H9 (cell line): ENCODE measurements around the gene IMMP1L. TPM values are rescaled to one million over a fixed set of nuclear protein-coding genes. Genes with fewer than 3 reads are reported as not detected.

ENCODE experiments used
- DNase-seq: peaks from one replicate; pipeline ENCODE4 v3.0.0-alpha.2; 2017
- H2AFZ ChIP-seq: one replicate; pipeline ENCODE4 v1.6.1; 2013; ENCODE audit warnings: mild to moderate bottlenecking, low read length, control low read depth, moderate library complexity
- H2AK5ac ChIP-seq: 2 replicates; pipeline ENCODE4 v1.6.1; 2013; ENCODE audit warnings: low read length, control low read depth, mixed read lengths; ENCODE audit not compliant: insufficient read length
- H2BK120ac ChIP-seq: one replicate; pipeline ENCODE4 v1.6.1; 2013; ENCODE audit warnings: low read depth, mild to moderate bottlenecking, low read length, control low read depth, inconsistent platforms; ENCODE audit not compliant: poor library complexity, severe bottlenecking
- H2BK12ac ChIP-seq: 2 replicates; pipeline ENCODE4 v1.6.1; 2013; ENCODE audit warnings: low read length, control low read depth, mixed read lengths, low read depth; ENCODE audit not compliant: insufficient read length
- H2BK15ac ChIP-seq: 2 replicates; pipeline ENCODE4 v1.6.1; 2013; ENCODE audit warnings: low read depth, low read length, control low read depth
- H2BK20ac ChIP-seq: one replicate; pipeline ENCODE4 v1.6.1; 2013; ENCODE audit warnings: low read depth, mild to moderate bottlenecking, low read length, control low read depth, inconsistent platforms; ENCODE audit not compliant: poor library complexity, severe bottlenecking
- H2BK5ac ChIP-seq: 2 replicates; pipeline ENCODE4 v1.6.1; 2013; ENCODE audit warnings: low read length, control low read depth, mixed read lengths; ENCODE audit not compliant: insufficient read length
- H3K14ac ChIP-seq: 2 replicates; pipeline ENCODE4 v1.6.1; 2013; ENCODE audit warnings: low read length, control low read depth; ENCODE audit not compliant: insufficient read depth
- H3K18ac ChIP-seq: 2 replicates; pipeline ENCODE4 v1.6.1; 2013; ENCODE audit warnings: low read depth, mild to moderate bottlenecking, mixed read lengths, low read length, control low read depth; ENCODE audit not compliant: insufficient read length
- H3K23ac ChIP-seq: 2 replicates; pipeline ENCODE4 v1.6.1; 2013; ENCODE audit warnings: low read length, control low read depth, mixed read lengths, low read depth; ENCODE audit not compliant: insufficient read length
- H3K23me2 ChIP-seq: 2 replicates; pipeline ENCODE4 v1.6.1; 2013; ENCODE audit warnings: low read depth, mild to moderate bottlenecking, mixed read lengths, low read length, control low read depth; ENCODE audit not compliant: insufficient read length, poor library complexity, severe bottlenecking
- H3K27ac ChIP-seq: 2 replicates; pipeline ENCODE4 v1.5.1; 2013; ENCODE audit warnings: low read length, control low read depth, mixed read lengths, low read depth; ENCODE audit not compliant: insufficient read length
- H3K27me3 ChIP-seq: 2 replicates; pipeline ENCODE4 v1.6.1; 2013; ENCODE audit warnings: low read length, control low read depth, inconsistent platforms; ENCODE audit not compliant: insufficient read depth
- H3K4ac ChIP-seq: 2 replicates; pipeline ENCODE4 v1.6.1; 2013; ENCODE audit warnings: low read depth, mild to moderate bottlenecking, control low read depth, inconsistent platforms, low read length, moderate library complexity
- H3K4me1 ChIP-seq: 2 replicates; pipeline ENCODE4 v1.6.1; 2013; ENCODE audit warnings: low read length, control low read depth, inconsistent platforms; ENCODE audit not compliant: insufficient read depth
- H3K4me2 ChIP-seq: 2 replicates; pipeline ENCODE4 v1.6.1; 2013; ENCODE audit warnings: low read length, control low read depth, mixed read lengths; ENCODE audit not compliant: insufficient read length, insufficient read depth
- H3K56ac ChIP-seq: 2 replicates; pipeline ENCODE4 v1.6.1; 2013; ENCODE audit warnings: low read depth, mild to moderate bottlenecking, mixed read lengths, low read length, control low read depth; ENCODE audit not compliant: insufficient read length
- H3K79me1 ChIP-seq: 2 replicates; pipeline ENCODE4 v1.6.1; 2013; ENCODE audit warnings: low read depth, mild to moderate bottlenecking, moderate library complexity, low read length, control low read depth, inconsistent platforms; ENCODE audit not compliant: insufficient read depth, poor library complexity, severe bottlenecking
- H3K79me2 ChIP-seq: 2 replicates; pipeline ENCODE4 v1.6.1; 2013; ENCODE audit warnings: low read length, control low read depth, inconsistent platforms; ENCODE audit not compliant: insufficient read depth
- H3K9ac ChIP-seq: 2 replicates; pipeline ENCODE4 v1.6.1; 2013; ENCODE audit warnings: low read length, control low read depth, mixed read lengths; ENCODE audit not compliant: insufficient read length; ENCODE audit errors: extremely low read depth
- H3K9me3 ChIP-seq: one replicate; pipeline ENCODE4 v1.6.1; 2013; ENCODE audit warnings: low read depth, low read length, inconsistent platforms; ENCODE audit not compliant: control insufficient read depth
- H3T11ph ChIP-seq: one replicate; pipeline ENCODE4 v1.6.1; 2013; ENCODE audit warnings: mild to moderate bottlenecking, low read length, control low read depth, inconsistent platforms
- H4K20me1 ChIP-seq: one replicate; pipeline ENCODE4 v1.6.1; 2013; ENCODE audit not compliant: control insufficient read depth, insufficient read length, insufficient read depth
- H4K5ac ChIP-seq: 2 replicates; pipeline ENCODE4 v1.6.1; 2013; ENCODE audit warnings: low read depth, mild to moderate bottlenecking, mixed read lengths, low read length, control low read depth; ENCODE audit not compliant: insufficient read length
- H4K8ac ChIP-seq: replicated peaks from 2 replicates; pipeline ENCODE4 v1.6.1; 2013; ENCODE audit warnings: low read length, control low read depth, mixed read lengths, low read depth; ENCODE audit not compliant: insufficient read length
- H4K91ac ChIP-seq: 2 replicates; pipeline ENCODE4 v1.6.1; 2013; ENCODE audit warnings: low read depth, mild to moderate bottlenecking, moderate library complexity, mixed read lengths, low read length, control low read depth; ENCODE audit not compliant: insufficient read length
- H3K27ac Mint-ChIP-seq, 3 experiments: 2 replicates in 2 of 3; 3 replicates in 1 of 3; pipeline ENCODE4 v1.8.0; 2020 to 2021; ENCODE audit warnings: mixed read lengths in 3 of 3, mild to moderate bottlenecking in 1 of 3, moderate library complexity in 1 of 3
- H3K27me3 Mint-ChIP-seq: 2 replicates; pipeline ENCODE4 v1.8.0; 2021; ENCODE audit warnings: low read depth, mild to moderate bottlenecking, moderate library complexity, mixed read lengths
- H3K36me3 Mint-ChIP-seq, 3 experiments: 2 replicates in 2 of 3; 3 replicates in 1 of 3; pipeline ENCODE4 v1.8.0; 2020 to 2021; ENCODE audit warnings: low read depth in 3 of 3, mixed read lengths in 3 of 3; ENCODE audit not compliant: insufficient read depth in 1 of 3
- H3K4me1 Mint-ChIP-seq, 2 experiments: 2 replicates each; pipeline ENCODE4 v1.8.0; 2020; ENCODE audit warnings: mixed read lengths in 2 of 2
- H3K4me3 Mint-ChIP-seq, 2 experiments: 2 replicates in 1 of 2; 3 replicates in 1 of 2; pipeline ENCODE4 v1.8.0; 2020 to 2021; ENCODE audit warnings: mild to moderate bottlenecking in 2 of 2, mixed read lengths in 2 of 2, moderate library complexity in 1 of 2
- H3K9me3 Mint-ChIP-seq, 2 experiments: 2 replicates in 1 of 2; 3 replicates in 1 of 2; pipeline ENCODE4 v1.8.0; 2020; ENCODE audit warnings: mild to moderate bottlenecking in 2 of 2, mixed read lengths in 2 of 2, moderate library complexity in 1 of 2
- CTCF ChIP-seq: fragments of 200-600 bp; sonication (generic); conservative IDR thresholded peaks from 3 replicates; pipeline ENCODE4 v1.8.0; 2021; ENCODE audit warnings: antibody characterized with exemption, mild to moderate bottlenecking
- WGBS: extraction: QIAGEN DNeasy Blood & Tissue Kit; methylation state at CpG from one replicate; pipeline ENCODE4 v1.1.7; 2013; ENCODE audit warnings: missing lambda C conversion rate, low lambda C conversion rate, mixed read lengths; ENCODE audit not compliant: insufficient read length; ENCODE audit errors: extremely low coverage; 5-methylcytosine and 5-hydroxymethylcytosine counted together
- total RNA-seq: library from RNA; stranded (reverse); gene quantifications from 2 replicates; pipeline ENCODE4 v1.2.1, GENCODE V29; 2021

Gene IMMP1L
- total RNA-seq, 1 experiment from 2014 or later = 27.0 TPM

- Histone ChIP-seq H4K5ac (no peak overlapping the region), H3K56ac (no peak overlapping the region), H3K9me3 (no peaks in the 10 kb centered on the region), H3K23me2 (no peaks in the 10 kb centered on the region), H2AFZ (no peak overlapping the region), H3K9ac (no peak overlapping the region), H2BK5ac (no peak overlapping the region), H3K79me2 (no peaks in the 10 kb centered on the region), H3K4me1 (no peaks in the 10 kb centered on the region), H2AK5ac (no peak overlapping the region), H3K23ac (no peak overlapping the region), H3K14ac (no peak overlapping the region), H3K27ac (no peak overlapping the region), H3K18ac (no peak overlapping the region), H4K8ac (no peak overlapping the region), H2BK120ac (no peak overlapping the region), H3K79me1 (no peaks in the 10 kb centered on the region), H2BK15ac (no peak overlapping the region), H3K4me2 (no peak overlapping the region), H4K91ac (no peak overlapping the region), H2BK20ac (no peak overlapping the region), H3T11ph (no peak overlapping the region), H3K4ac (no peak overlapping the region), H3K27me3 (no peaks in the 10 kb centered on the region), H2BK12ac (no peak overlapping the region), H4K20me1 (no peaks in the 10 kb centered on the region)
- no peak for DNase-seq
- H3K36me3 Mint-ChIP-seq = peaks cover 9 to 20% (median 14%) of the 10 kb centered on the region in 3 experiments
- H3K27me3 Mint-ChIP-seq = no peaks in the 10 kb centered on the region
- H3K9me3 Mint-ChIP-seq = peaks cover 12 to 15% of the 10 kb centered on the region in 2 experiments
- H3K4me1 Mint-ChIP-seq = peaks cover 6 to 12% of the 10 kb centered on the region in 2 experiments
- H3K4me3 Mint-ChIP-seq = no peak overlapping the region
- peak overlapping the region in 1 of 3 experiments; percentile 88; a peak in 3 of 7 replicates for H3K27ac Mint-ChIP-seq
- no peak for TF ChIP-seq CTCF
- WGBS = no CpG with 5 or more reads among the region's 2 CpGs
These were observed 48.6 kb upstream of the IMMP1L start for GRCh38 chr11:31558001-31558400.
